Lower leg skin (tissue), 4 donors: ENCODE measurements around the gene CMTR2. TPM values are rescaled to one million over a fixed set of nuclear protein-coding genes. Genes with fewer than 3 reads are reported as not detected.

Experiments
- DNase-seq, 2 donors: peaks; one replicate each; pipeline ENCODE4 v3.0.0-alpha.2; 2019; ENCODE audit warnings: low spot score in 2 of 2
- H3K4me3 ChIP-seq: fragments of 200-600 bp; sonication (generic); 2 replicates; pipeline ENCODE4 v1.5.1; 2017; ENCODE audit warnings: mild to moderate bottlenecking, low read depth; ENCODE audit not compliant: poor library complexity, severe bottlenecking
- POLR2A ChIP-seq, 2 donors: fragments of 450-650 bp; IDR thresholded peaks; one replicate each; pipeline ENCODE4 v1.6.1; 2016 to 2017; ENCODE audit warnings: antibody characterized with exemption in 2 of 2, mild to moderate bottlenecking in 1 of 2, moderate library complexity in 1 of 2
- WGBS, 2 donors: methylation state at CpG; one replicate each; pipeline ENCODE4 v1.1.5; 2018; 5-methylcytosine and 5-hydroxymethylcytosine counted together
- intact Hi-C: fragments of 100-400 bp; cut with DNase I; formaldehyde crosslinking; loops from one replicate; pipeline ENCODE4 v1.15.0; 2023; ENCODE audit warnings: low total_unique reads
- total RNA-seq, 4 donors: library from RNA; depleted of rRNA; stranded (reverse); fragments of >200 nt; gene quantifications; one replicate each; pipeline ENCODE4 v1.1.0, GENCODE V29; 2016
- TF ChIP-seq, protein P1 (sequence below), 3 donors: fragments of 450-650 bp; IDR thresholded peaks; one replicate each; pipeline ENCODE4 v1.5.1; 2016; ENCODE audit warnings: antibody characterized with exemption in 3 of 3, mild to moderate bottlenecking in 3 of 3, moderate library complexity in 2 of 3

The CMTR2 gene
- total RNA-seq, 4 donors from 2014 or later: 12.6 to 17.9 (median 16.0) TPM

DNA sequence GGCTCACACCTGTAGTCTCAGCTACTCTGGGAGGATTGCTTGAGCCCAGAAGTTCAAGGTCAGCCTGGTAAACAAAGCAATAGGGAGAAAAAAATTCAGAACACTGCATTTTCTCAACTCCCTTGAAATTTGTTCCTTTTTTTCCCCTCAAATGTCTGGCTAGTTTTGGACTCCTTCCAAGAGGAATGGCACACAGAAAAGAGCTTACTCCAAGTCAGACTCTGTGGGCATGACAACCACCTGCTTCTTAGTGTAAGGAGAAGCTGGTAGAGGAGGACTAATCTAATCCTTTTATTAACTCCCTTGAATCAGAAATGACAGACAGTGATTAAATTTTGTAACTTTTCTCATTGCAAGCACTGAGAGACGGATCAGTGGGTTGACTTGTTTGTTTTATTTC is 30.8 kb downstream of the CMTR2 start:
- intact Hi-C loops: no loop called here
- WGBS, 2 donors: 79 to 85% methylated on average over 1 of the region's 1 CpG
- no peak overlapping the region for H3K4me3 ChIP-seq
- TF ChIP-seq, protein P1, sequence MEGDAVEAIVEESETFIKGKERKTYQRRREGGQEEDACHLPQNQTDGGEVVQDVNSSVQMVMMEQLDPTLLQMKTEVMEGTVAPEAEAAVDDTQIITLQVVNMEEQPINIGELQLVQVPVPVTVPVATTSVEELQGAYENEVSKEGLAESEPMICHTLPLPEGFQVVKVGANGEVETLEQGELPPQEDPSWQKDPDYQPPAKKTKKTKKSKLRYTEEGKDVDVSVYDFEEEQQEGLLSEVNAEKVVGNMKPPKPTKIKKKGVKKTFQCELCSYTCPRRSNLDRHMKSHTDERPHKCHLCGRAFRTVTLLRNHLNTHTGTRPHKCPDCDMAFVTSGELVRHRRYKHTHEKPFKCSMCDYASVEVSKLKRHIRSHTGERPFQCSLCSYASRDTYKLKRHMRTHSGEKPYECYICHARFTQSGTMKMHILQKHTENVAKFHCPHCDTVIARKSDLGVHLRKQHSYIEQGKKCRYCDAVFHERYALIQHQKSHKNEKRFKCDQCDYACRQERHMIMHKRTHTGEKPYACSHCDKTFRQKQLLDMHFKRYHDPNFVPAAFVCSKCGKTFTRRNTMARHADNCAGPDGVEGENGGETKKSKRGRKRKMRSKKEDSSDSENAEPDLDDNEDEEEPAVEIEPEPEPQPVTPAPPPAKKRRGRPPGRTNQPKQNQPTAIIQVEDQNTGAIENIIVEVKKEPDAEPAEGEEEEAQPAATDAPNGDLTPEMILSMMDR (IDR thresholded peaks at IDR 0.05): no peak
- no peak for TF ChIP-seq POLR2A (IDR thresholded peaks at IDR 0.05)
- no peak for DNase-seq

DNA sequence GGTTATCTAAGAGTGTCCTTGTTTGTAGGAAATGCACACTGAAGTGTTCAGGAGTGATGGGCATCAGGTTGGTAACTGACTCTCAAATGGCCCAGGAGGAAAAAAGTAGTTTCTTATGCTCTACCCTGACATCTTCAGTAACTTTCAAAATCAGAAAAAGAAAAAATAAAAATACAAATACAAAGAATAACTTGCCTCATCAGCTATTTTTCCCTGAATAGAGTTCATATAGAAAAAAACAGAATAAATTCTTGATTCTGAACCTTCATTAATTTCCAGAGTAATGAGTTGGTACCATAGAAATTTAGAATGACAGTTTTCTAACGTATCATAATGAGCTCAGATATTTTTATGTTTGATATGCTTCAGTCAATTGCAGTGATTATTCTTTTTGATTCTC is 31.4 kb downstream of the CMTR2 start:
- DNase-seq: no peak
- H3K4me3 ChIP-seq: no peak overlapping the region
- WGBS, 2 donors: 66 to 68% methylated on average over 1 of the region's 1 CpG
- intact Hi-C loops: no loop called here
- TF ChIP-seq, protein P1 (IDR thresholded peaks at IDR 0.05): no peak
- TF ChIP-seq POLR2A (IDR thresholded peaks at IDR 0.05): no peak

DNA sequence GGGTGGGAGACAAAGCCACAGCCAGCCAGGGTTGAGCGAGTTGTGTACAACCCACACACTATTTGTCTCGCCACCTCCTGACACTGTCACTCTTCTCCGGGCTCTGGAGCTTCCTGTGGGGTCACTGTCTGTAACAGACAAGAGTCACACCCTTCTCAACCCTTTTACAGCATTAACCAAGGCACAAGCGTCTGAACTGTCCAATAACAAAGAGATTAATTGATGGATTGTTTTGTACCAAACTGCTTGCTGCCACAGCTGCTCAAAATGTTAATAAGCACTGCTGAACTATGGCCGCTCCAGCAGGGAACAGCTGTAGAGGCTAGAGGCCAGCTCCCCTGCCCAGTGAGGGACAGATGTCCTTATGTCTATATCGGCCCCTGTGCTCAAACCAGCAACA is 33.5 kb downstream of the CMTR2 start:
- 48 to 60% methylated on average over 6 of the region's 6 CpGs for WGBS, 2 donors
- intact Hi-C loops: no loop called here
- no peak for TF ChIP-seq POLR2A (IDR thresholded peaks at IDR 0.05)
- TF ChIP-seq, protein P1 (IDR thresholded peaks at IDR 0.05): no peak
- H3K4me3 ChIP-seq: no peak overlapping the region
- DNase-seq: no peak

DNA sequence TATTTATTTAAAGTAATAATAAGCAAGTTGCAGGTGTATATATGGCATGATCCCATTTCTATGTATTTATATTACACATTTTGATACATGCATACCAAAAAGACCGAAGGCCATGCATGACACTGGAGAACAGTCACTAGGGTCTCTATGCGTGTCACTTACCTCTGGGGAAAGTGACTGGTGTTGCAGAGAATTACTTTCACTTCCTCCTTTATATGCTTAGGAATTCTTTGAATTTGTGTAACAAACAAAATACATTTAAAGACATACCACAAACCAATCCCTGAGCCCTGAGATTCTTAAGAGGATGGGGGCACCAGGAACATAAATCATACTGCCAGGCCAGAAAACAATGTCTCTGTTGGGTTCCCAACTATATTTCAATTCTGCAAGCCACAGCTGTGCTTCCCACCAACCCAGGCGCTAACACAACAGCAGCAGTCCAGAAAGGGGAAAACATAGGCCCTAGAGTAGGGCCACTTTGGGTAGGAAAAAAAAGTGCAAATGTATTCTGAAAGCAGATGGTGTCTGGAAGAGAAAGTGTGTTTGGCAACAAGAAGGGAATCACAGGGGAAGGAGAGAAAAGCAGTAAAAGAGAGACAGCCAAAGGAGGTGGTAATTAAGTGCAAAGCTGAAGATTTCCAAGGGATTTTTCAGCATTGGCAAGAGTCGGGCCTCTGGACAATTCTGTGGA is 34.2 kb downstream of the CMTR2 start:
- no peak for DNase-seq
- TF ChIP-seq, protein P1 (IDR thresholded peaks at IDR 0.05): no peak
- TF ChIP-seq POLR2A (IDR thresholded peaks at IDR 0.05): no peak
- intact Hi-C loops: no loop called here
- H3K4me3 ChIP-seq: no peak overlapping the region
- 80 to 83% methylated on average over 4 of the region's 4 CpGs for WGBS, 2 donors

DNA sequence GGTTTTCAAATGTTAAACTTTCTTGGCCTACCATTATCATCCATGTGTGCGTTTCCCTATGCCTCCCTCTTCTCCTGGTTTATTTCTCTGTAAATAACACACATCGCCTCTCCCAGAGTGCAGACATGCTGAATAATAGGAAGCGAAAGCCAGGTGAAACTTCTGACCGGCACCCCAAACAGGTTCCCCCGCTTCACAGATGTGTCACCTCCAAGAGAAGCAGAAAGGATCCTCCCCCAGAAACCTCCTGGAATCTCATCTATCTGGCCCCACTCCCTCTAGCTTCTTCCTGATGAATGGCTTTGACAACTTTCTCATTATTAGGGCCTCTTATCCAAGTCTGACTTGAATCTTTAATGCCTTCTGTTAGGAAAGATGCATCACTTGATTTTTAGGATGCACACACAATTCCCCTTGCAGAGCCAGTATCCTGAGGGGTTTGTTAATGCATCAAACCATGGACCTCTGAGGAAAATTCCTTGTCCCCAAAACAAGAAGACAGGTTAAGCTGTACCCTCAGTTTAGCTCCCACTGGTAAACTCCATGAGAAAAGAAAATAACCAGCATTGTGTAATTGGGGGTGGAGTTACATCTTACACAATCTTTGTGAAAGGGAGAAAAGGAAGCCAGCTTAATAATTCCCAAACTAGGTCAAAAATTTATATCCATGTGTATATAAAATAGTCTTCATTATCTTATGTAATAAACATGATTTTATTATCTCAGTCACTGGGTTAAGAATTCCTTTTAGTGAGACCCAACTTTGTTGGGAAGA is 38.6 kb downstream of the CMTR2 start:
- WGBS, 2 donors: 62 to 77% methylated on average over 5 of the region's 5 CpGs
- no peak for DNase-seq
- TF ChIP-seq POLR2A (IDR thresholded peaks at IDR 0.05): no peak
- TF ChIP-seq, protein P1 (IDR thresholded peaks at IDR 0.05): no peak
- intact Hi-C loops: no loop called here
- no peak overlapping the region for H3K4me3 ChIP-seq
